RWPE1 (cell line): Measurements from ENCODE around the gene RSF1.

Source experiments
- CTCF ChIA-PET: fragments of 350-600 bp; sonication (Branson Sonifier 250); formaldehyde crosslinking; extraction: SDS; loops from one replicate; lab custom pipeline; 2021; lab: Yijun Ruan, JAX
- POLR2A ChIA-PET: fragments of 400-600 bp; formaldehyde crosslinking; extraction: SDS; loops from one replicate; lab custom pipeline; 2020; ENCODE audit warnings: antibody characterized with exemption; ENCODE audit not compliant: low non-redundant PET; lab: Yijun Ruan, JAX
- DNase-seq: peaks from one replicate; pipeline ENCODE4 v3.0.0; 2012; ENCODE audit warnings: low spot score
- H3K27ac ChIP-seq: fragments of 450-650 bp; 2 replicates; pipeline ENCODE4 v1.5.1; 2017
- TF ChIP-seq, protein P1 (sequence below): fragments of 450-650 bp; conservative IDR thresholded peaks from 2 replicates; pipeline ENCODE4 v1.5.1; 2017; ENCODE audit warnings: low read depth, mild to moderate bottlenecking

RSF1 gene

DNA sequence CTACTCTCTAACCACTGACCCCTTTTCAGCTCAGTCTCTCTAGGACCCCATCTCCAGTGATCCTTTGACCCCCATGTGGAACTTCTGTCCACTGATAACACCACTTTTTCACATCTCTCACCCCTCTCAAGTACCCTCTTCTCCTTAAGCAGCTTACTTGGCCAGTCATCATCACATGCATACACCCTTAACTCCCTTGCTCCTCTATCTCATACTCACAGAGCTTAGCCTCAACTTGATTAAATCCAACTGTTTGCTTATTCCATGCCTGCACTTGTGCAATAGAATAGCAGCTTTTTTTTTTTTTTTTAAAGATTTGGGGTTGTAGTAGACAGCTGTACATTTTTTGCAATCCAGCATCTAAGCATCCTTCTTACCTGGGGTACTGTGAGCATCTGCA is 208.6 kb downstream of the RSF1 start:
- TF ChIP-seq, protein P1, sequence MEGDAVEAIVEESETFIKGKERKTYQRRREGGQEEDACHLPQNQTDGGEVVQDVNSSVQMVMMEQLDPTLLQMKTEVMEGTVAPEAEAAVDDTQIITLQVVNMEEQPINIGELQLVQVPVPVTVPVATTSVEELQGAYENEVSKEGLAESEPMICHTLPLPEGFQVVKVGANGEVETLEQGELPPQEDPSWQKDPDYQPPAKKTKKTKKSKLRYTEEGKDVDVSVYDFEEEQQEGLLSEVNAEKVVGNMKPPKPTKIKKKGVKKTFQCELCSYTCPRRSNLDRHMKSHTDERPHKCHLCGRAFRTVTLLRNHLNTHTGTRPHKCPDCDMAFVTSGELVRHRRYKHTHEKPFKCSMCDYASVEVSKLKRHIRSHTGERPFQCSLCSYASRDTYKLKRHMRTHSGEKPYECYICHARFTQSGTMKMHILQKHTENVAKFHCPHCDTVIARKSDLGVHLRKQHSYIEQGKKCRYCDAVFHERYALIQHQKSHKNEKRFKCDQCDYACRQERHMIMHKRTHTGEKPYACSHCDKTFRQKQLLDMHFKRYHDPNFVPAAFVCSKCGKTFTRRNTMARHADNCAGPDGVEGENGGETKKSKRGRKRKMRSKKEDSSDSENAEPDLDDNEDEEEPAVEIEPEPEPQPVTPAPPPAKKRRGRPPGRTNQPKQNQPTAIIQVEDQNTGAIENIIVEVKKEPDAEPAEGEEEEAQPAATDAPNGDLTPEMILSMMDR, result no peak
- ChIA-PET CTCF (interaction anchor here (0.7 kb wide), 1 partner anchor 105 kb away, joined by 5 read pairs; no protein-coding TSS in a partner anchor), POLR2A (no interaction called here)
- DNase-seq, result no peak
- no peak overlapping the region for H3K27ac ChIP-seq
